Stomach (tissue), 4 donors: ENCODE measurements around the gene GABBR2.

Experiments
- CTCF ChIP-seq, 7 experiments: fragments of 450-650 bp in 4 of 7; fragments of 200-600 bp in 3 of 7; sonication (generic) in 3 of 7; IDR thresholded peaks; one replicate each; pipeline ENCODE4 v1.5.1; 2016 to 2019; ENCODE audit warnings: antibody characterized with exemption in 7 of 7, control low read depth in 2 of 7, mild to moderate bottlenecking in 1 of 7
- EP300 ChIP-seq: sonication (generic); formaldehyde crosslinking; IDR thresholded peaks from one replicate; pipeline ENCODE4 v1.6.1; 2017; ENCODE audit warnings: antibody characterized with exemption
- POLR2AphosphoS5 ChIP-seq, 3 donors: sonication (generic); formaldehyde crosslinking; IDR thresholded peaks; one replicate each; pipeline ENCODE4 v1.6.1; 2016; ENCODE audit warnings: antibody characterized with exemption in 3 of 3

DNA sequence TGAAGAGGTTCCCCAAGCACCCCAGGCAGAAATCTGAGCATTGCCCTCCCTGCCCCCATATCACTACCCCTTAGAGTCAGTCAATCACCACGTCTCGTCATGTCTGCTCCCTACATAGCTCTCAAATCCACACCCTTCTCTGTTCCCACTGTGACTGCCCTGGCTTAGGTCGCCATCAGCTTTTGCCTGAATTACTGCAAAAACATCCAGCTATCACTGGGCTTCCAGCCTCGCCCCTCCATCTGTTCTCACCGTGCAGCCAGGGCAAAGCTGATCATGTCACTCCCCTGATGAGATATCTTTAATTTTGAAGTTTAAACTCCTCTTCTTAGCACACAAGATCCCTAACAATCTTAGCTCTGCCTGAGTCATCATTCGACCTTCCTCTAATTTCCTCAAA lies 363.7 kb downstream of the GABBR2 start:
- TF ChIP-seq CTCF (IDR thresholded peaks at IDR 0.05), result no peak
- no peak for TF ChIP-seq EP300
- TF ChIP-seq POLR2AphosphoS5 (IDR thresholded peaks at IDR 0.05), result no peak
